Measurements from ENCODE around the gene ADIPOR2. TPM values are rescaled to one million over a fixed set of nuclear protein-coding genes. Genes with fewer than 3 reads are reported as not detected.

Gene ADIPOR2
- total and polyA plus RNA-seq, 2 donors (not counting 1 experiment from before 2014, with no cell fraction given), result 9.2 to 35.9 TPM

DNA sequence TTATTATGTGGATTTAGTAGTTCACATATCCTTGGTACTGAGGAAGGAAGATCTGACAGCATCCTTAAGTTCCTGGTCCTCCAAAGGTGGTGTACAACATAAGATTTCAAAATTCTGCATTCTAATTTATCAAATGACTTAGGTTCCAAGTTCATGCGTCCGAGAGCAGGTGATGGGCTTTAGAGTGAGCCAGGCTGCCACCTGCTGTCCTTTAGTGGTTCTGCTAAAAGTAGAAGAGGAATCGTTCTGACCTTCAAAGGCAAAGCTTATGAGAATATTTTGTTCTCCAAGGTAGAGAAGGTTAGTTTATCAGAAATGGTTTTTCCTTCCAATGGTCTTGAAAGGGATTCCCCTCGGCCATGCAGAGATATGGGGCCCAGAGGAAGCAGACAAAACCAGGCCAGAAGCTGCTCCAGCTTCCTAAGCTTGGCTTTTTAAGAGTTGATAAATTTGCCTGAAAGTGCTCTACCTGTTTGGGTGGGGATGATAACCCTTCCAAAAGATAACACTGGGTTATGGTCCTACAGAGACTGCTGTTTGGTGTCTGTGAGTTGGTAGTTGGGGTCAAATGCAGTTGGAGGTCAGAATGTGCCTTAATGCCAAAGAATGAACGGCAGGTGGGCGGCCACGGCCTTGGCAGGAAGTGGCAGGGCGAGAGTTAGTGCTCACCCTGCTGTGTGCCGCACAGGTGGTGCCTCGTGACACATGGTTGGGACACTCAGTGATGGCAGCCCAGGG lies 100.4 kb downstream of the ADIPOR2 start:
- Histone ChIP-seq H3K4me3 (ENCODE audit: control extremely low read depth in 1 of 5, extremely low read depth in 1 of 5, insufficient read depth in 1 of 5, low read depth in 2 of 5, low read length in 4 of 5) (no peak overlapping the region), H3K4me2 (replicated peaks; ENCODE audit: low read depth, low read length, poor library complexity, severe bottlenecking) (peak overlapping the region; percentile 13), H3K27ac (ENCODE audit: low read length in 2 of 2) (peak overlapping the region in 1 of 2 donors; percentile 33), H3K9ac (ENCODE audit: low read length) (peak overlapping the region; percentile 23), H3K36me3 (replicated peaks in 1 of 2; ENCODE audit: control extremely low read depth in 1 of 2, control insufficient read depth in 1 of 2, extremely low read depth in 1 of 2, insufficient read depth in 2 of 2, low read length in 1 of 2) (peaks cover 8% of the 10 kb centered on the region in 2 experiments), H3K9me3 (ENCODE audit: control extremely low read depth in 1 of 3, control insufficient read depth in 2 of 3, insufficient read depth in 1 of 3, low read length in 2 of 3) (no peaks in the 10 kb centered on the region), H2AFZ (ENCODE audit: insufficient read depth, low read depth, low read length, poor library complexity, severe bottlenecking) (peak overlapping the region; percentile 59), H3K79me2 (ENCODE audit: control insufficient read depth, insufficient read depth, low read length) (no peaks in the 10 kb centered on the region), H3K4me1 (ENCODE audit: control insufficient read depth in 2 of 2, insufficient read depth in 2 of 2, low read length in 2 of 2) (peaks cover 10 to 17% of the 10 kb centered on the region in 2 donors), H4K20me1 (ENCODE audit: control insufficient read depth, insufficient read depth, low read length, poor library complexity, severe bottlenecking) (no peaks in the 10 kb centered on the region), H3K27me3 (replicated peaks in 1 of 4; ENCODE audit: control extremely low read depth in 1 of 4, control insufficient read depth in 3 of 4, insufficient read depth in 4 of 4, low read length in 3 of 4) (no peaks in the 10 kb centered on the region)
- peaks cover 17% of the 10 kb centered on the region for H3K4me1 Mint-ChIP-seq
- CTCF ChIA-PET, result interaction anchor here (0.6 to 15.6 kb wide), 41 partner anchors 9 to 673 kb away, joined by 3 to 620 read pairs (median 5); partner anchors contain the start of genes ADIPOR2 and CACNA2D4
- no peaks in the 10 kb centered on the region for H3K27me3 Mint-ChIP-seq
- TF ChIP-seq EZH2 (IDR thresholded peaks at IDR 0.05; ENCODE audit: borderline replicate concordance, insufficient read depth, low read depth, low read length, poor library complexity, severe bottlenecking), result no peak
- TF ChIP-seq, protein P1, sequence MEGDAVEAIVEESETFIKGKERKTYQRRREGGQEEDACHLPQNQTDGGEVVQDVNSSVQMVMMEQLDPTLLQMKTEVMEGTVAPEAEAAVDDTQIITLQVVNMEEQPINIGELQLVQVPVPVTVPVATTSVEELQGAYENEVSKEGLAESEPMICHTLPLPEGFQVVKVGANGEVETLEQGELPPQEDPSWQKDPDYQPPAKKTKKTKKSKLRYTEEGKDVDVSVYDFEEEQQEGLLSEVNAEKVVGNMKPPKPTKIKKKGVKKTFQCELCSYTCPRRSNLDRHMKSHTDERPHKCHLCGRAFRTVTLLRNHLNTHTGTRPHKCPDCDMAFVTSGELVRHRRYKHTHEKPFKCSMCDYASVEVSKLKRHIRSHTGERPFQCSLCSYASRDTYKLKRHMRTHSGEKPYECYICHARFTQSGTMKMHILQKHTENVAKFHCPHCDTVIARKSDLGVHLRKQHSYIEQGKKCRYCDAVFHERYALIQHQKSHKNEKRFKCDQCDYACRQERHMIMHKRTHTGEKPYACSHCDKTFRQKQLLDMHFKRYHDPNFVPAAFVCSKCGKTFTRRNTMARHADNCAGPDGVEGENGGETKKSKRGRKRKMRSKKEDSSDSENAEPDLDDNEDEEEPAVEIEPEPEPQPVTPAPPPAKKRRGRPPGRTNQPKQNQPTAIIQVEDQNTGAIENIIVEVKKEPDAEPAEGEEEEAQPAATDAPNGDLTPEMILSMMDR (IDR thresholded peaks at IDR 0.05), result peak; percentile 88
- POLR2A ChIA-PET, result interaction anchor here (1.3 to 1.4 kb wide), 2 partner anchors 138 to 149 kb away, joined by 3 to 7 read pairs; no protein-coding TSS in a partner anchor
- H3K9me3 Mint-ChIP-seq (ENCODE audit: insufficient read depth), result no peaks in the 10 kb centered on the region
- H3K27ac Mint-ChIP-seq, result peak overlapping the region; percentile 54
- peak; percentile 22 for ATAC-seq (ENCODE audit: low read depth)
- intact Hi-C loops (cut with micrococcal nuclease), result loop anchor here (1.0 kb wide), 2 partner anchors 138 to 157 kb away; no protein-coding TSS in a partner anchor
- peak; percentile 78 for DNase-seq
- WGBS (ENCODE audit: insufficient coverage), result 29% methylated on average over 10 of the region's 10 CpGs
- no peak overlapping the region for H3K4me3 Mint-ChIP-seq

DNA sequence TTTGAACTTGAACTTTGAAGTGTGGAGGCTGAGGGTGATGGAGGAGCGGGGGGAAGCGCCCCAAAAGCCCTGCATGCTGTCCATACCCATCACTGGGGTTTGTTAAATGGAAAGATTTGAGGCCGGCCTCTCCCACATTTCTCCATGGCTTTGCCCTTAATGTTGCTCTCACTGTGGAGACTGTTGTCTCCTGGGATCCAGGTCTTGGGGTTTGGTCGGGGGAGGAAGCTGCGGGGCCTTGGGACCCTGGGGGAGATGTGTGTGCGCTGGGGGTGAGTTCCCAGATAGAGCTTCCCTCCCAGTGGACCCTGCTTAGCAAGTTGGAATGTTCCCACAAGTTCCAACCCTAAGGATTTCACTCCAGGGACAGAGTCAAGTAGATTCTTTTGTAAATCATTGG lies 101.5 kb downstream of the ADIPOR2 start:
- 100% methylated on average over 2 of the region's 6 CpGs for WGBS (ENCODE audit: insufficient coverage)
- no peaks in the 10 kb centered on the region for H3K9me3 ChIP-seq (ENCODE audit: control extremely low read depth in 1 of 3, control insufficient read depth in 2 of 3, insufficient read depth in 1 of 3, low read length in 2 of 3)
- H3K4me2 ChIP-seq (replicated peaks; ENCODE audit: low read depth, low read length, poor library complexity, severe bottlenecking), result no peak overlapping the region
- no peak overlapping the region for H3K4me3 ChIP-seq (ENCODE audit: control extremely low read depth in 1 of 5, extremely low read depth in 1 of 5, insufficient read depth in 1 of 5, low read depth in 2 of 5, low read length in 4 of 5)
- intact Hi-C loops (cut with micrococcal nuclease), result no loop called here
- Mint-ChIP-seq H3K27ac (no peak overlapping the region), H3K9me3 (ENCODE audit: insufficient read depth) (no peaks in the 10 kb centered on the region), H3K27me3 (no peaks in the 10 kb centered on the region), H3K4me3 (no peak overlapping the region), H3K4me1 (peaks cover 17% of the 10 kb centered on the region)
- DNase-seq, result no peak
- ChIA-PET POLR2A (interaction anchor here (0.5 kb wide), 1 partner anchor 1019 kb away, joined by 5 read pairs; no protein-coding TSS in a partner anchor), CTCF (interaction anchor here (1.0 to 15.6 kb wide), 10 partner anchors 9 to 674 kb away, joined by 3 to 620 read pairs (median 11); partner anchors contain the start of gene CACNA2D4)
- H3K79me2 ChIP-seq (ENCODE audit: control insufficient read depth, insufficient read depth, low read length), result no peaks in the 10 kb centered on the region
- no peaks in the 10 kb centered on the region for H3K36me3 ChIP-seq (replicated peaks in 1 of 2; ENCODE audit: control extremely low read depth in 1 of 2, control insufficient read depth in 1 of 2, extremely low read depth in 1 of 2, insufficient read depth in 2 of 2, low read length in 1 of 2)
- H2AFZ ChIP-seq (ENCODE audit: insufficient read depth, low read depth, low read length, poor library complexity, severe bottlenecking), result no peak overlapping the region
- H3K27ac ChIP-seq (ENCODE audit: low read length in 2 of 2), result no peak overlapping the region
- TF ChIP-seq, protein P1 (IDR thresholded peaks at IDR 0.05), result no peak
- no peak for TF ChIP-seq EZH2 (IDR thresholded peaks at IDR 0.05; ENCODE audit: borderline replicate concordance, insufficient read depth, low read depth, low read length, poor library complexity, severe bottlenecking)
- H3K4me1 ChIP-seq (ENCODE audit: control insufficient read depth in 2 of 2, insufficient read depth in 2 of 2, low read length in 2 of 2), result peaks cover 10 to 26% of the 10 kb centered on the region in 2 donors
- no peaks in the 10 kb centered on the region for H4K20me1 ChIP-seq (ENCODE audit: control insufficient read depth, insufficient read depth, low read length, poor library complexity, severe bottlenecking)
- no peak overlapping the region for H3K9ac ChIP-seq (ENCODE audit: low read length)
- H3K27me3 ChIP-seq (replicated peaks in 1 of 4; ENCODE audit: control extremely low read depth in 1 of 4, control insufficient read depth in 3 of 4, insufficient read depth in 4 of 4, low read length in 3 of 4), result no peaks in the 10 kb centered on the region
- no peak for ATAC-seq (ENCODE audit: low read depth)

Measured in B cell (primary cell).